Keratinocyte (primary cell): Measurements from ENCODE around the gene ATP6V0E1.

Experiments used
- CTCF ChIP-seq, 3 experiments: IDR thresholded peaks in 1 of 3; conservative IDR thresholded peaks in 1 of 3; optimal IDR thresholded peaks in 1 of 3; 2 replicates in 2 of 3; 3 replicates in 1 of 3; pipeline versions ENCODE3 to v1.5.1; 2011; ENCODE audit warnings: low read length in 3 of 3, mild to moderate bottlenecking in 3 of 3, moderate library complexity in 2 of 3, control low read depth in 1 of 3, inconsistent platforms in 1 of 3; ENCODE audit not compliant: insufficient read depth in 2 of 3; ENCODE audit errors: extremely low read depth in 1 of 3
- EZH2 ChIP-seq: IDR thresholded peaks from one replicate; pipeline ENCODE4 v1.6.1; 2012; ENCODE audit warnings: inconsistent platforms, mild to moderate bottlenecking, low read length, moderate library complexity

- TF ChIP-seq CTCF (optimal IDR thresholded peaks at IDR 0.05 in 1 of 3, IDR thresholded peaks at IDR 0.05 in 1 of 3, conservative IDR thresholded peaks at IDR 0.05 in 1 of 3; ENCODE audit: extremely low read depth in 1 of 3, insufficient read depth in 2 of 3, low read length in 3 of 3) (no peak), EZH2 (no peak)
These were observed 56.4 kb downstream of the ATP6V0E1 start for GRCh38 chr5:173039964-173040363.
